ENCODE measurements around the gene UCK2. TPM values are rescaled to one million over a fixed set of nuclear protein-coding genes. Genes with fewer than 3 reads are reported as not detected.

UCK2 gene
- total and polyA plus RNA-seq, 9 of the 15 experiments (the other 6 are each of a cell fraction or from before 2014, with no cell fraction given): 71.6 to 145 (median 95.8) TPM

GRCh38 chr1:165828103-165828668, 772 bp downstream of the UCK2 start (continued):
- TF ChIP-seq MYC (IDR thresholded peaks at IDR 0.05; ENCODE audit: low read depth, low read length): no peak; the same call in 1 of the 2 replicates
- no peak for TF ChIP-seq MYC (CRISPR knock-in tag; IDR thresholded peaks at IDR 0.05; ENCODE audit: borderline replicate concordance, low read depth)
- no peak for TF ChIP-seq CSDE1 (IDR thresholded peaks at IDR 0.05)
- no peak; the same call in 1 of the 2 replicates for TF ChIP-seq ETV1 (tag; conservative IDR thresholded peaks at IDR 0.05; ENCODE audit: low read depth)
- TF ChIP-seq MYNN (IDR thresholded peaks at IDR 0.05): no peak
- TF ChIP-seq MYNN (CRISPR knock-in tag; IDR thresholded peaks at IDR 0.05): no peak
- TF ChIP-seq E2F4 (CRISPR knock-in tag; IDR thresholded peaks at IDR 0.05; ENCODE audit: low read depth): no peak; the same call in 1 of the 2 replicates
- TF ChIP-seq EWSR1 (IDR thresholded peaks at IDR 0.05; ENCODE audit: borderline replicate concordance, low read depth, partially characterized antibody): no peak
- no peak for TF ChIP-seq XRCC3 (IDR thresholded peaks at IDR 0.05)
- TF ChIP-seq ARID1B (IDR thresholded peaks at IDR 0.05): no peak
- no peak for TF ChIP-seq SETDB1 (IDR thresholded peaks at IDR 0.05; ENCODE audit: low read length)
- peak; percentile 49; the same call in 1 of the 2 replicates for TF ChIP-seq ZNF263 (CRISPR knock-in tag; IDR thresholded peaks at IDR 0.05; ENCODE audit: borderline replicate concordance)
- no peak for TF ChIP-seq HEY1 (CRISPR knock-in tag; IDR thresholded peaks at IDR 0.05; ENCODE audit: borderline replicate concordance)
- TF ChIP-seq ZNF77 (CRISPR knock-in tag; IDR thresholded peaks at IDR 0.05): no peak
- TF ChIP-seq ARNT (IDR thresholded peaks at IDR 0.05): no peak
- no peak for TF ChIP-seq PHB2 (IDR thresholded peaks at IDR 0.05; ENCODE audit: low read depth)
- no peak for TF ChIP-seq GATAD2B (IDR thresholded peaks at IDR 0.05; ENCODE audit: borderline replicate concordance)
- TF ChIP-seq, protein P1, sequence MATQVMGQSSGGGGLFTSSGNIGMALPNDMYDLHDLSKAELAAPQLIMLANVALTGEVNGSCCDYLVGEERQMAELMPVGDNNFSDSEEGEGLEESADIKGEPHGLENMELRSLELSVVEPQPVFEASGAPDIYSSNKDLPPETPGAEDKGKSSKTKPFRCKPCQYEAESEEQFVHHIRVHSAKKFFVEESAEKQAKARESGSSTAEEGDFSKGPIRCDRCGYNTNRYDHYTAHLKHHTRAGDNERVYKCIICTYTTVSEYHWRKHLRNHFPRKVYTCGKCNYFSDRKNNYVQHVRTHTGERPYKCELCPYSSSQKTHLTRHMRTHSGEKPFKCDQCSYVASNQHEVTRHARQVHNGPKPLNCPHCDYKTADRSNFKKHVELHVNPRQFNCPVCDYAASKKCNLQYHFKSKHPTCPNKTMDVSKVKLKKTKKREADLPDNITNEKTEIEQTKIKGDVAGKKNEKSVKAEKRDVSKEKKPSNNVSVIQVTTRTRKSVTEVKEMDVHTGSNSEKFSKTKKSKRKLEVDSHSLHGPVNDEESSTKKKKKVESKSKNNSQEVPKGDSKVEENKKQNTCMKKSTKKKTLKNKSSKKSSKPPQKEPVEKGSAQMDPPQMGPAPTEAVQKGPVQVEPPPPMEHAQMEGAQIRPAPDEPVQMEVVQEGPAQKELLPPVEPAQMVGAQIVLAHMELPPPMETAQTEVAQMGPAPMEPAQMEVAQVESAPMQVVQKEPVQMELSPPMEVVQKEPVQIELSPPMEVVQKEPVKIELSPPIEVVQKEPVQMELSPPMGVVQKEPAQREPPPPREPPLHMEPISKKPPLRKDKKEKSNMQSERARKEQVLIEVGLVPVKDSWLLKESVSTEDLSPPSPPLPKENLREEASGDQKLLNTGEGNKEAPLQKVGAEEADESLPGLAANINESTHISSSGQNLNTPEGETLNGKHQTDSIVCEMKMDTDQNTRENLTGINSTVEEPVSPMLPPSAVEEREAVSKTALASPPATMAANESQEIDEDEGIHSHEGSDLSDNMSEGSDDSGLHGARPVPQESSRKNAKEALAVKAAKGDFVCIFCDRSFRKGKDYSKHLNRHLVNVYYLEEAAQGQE (IDR thresholded peaks at IDR 0.05; ENCODE audit: borderline replicate concordance): no peak
- TF ChIP-seq, protein P1 (CRISPR knock-in tag; IDR thresholded peaks at IDR 0.05; ENCODE audit: low read depth): no peak
- TF ChIP-seq ZNF584 (CRISPR knock-in tag; IDR thresholded peaks at IDR 0.05; ENCODE audit: low read depth): no peak
- no peak for TF ChIP-seq THRAP3 (IDR thresholded peaks at IDR 0.05; ENCODE audit: borderline replicate concordance)
- TF ChIP-seq GTF2E2 (tag; IDR thresholded peaks at IDR 0.05): no peak

Measured in K562 (cell line).